Measurements from ENCODE around the gene TMEM245. TPM values are rescaled to one million over a fixed set of nuclear protein-coding genes. Genes with fewer than 3 reads are reported as not detected.

Gene TMEM245
- total and polyA plus RNA-seq, 2 of the 13 experiments (the other 11 are each of a cell fraction or from before 2014, with no cell fraction given), result 53.5 to 55.4 TPM

DNA sequence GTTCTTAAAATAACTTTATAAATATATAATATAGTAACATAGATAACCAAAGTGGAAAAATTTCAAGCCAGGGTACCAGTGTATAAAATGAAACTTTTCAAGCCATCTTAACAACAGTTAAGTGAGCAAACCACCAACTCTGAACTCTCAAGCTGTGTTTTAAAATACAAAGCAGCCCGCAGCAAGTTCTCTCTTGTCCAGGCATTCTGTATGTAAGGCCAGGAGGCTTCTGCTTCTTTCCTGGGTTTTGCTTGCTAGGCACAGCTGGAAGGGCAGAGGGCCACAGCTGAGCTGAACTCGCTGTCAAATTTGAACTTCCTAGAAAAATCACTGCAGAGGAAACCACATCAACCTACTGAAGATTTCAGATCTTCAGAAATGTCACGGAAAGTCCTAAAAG lies 99.6 kb downstream of the TMEM245 start:
- no peak overlapping the region for H3K9ac ChIP-seq (ENCODE audit: insufficient read depth, low read depth, low read length)
- FAIRE-seq, result no peak
- 99% methylated on average over 3 of the region's 3 CpGs for WGBS (ENCODE audit: low lambda C conversion rate)
- in situ Hi-C loops (cut with HindIII; ENCODE audit: extremely low pct_ligation_motif_present, low pct_unique_long_range_greater_than_20kb) (no loop called here), intact Hi-C loops (cut with micrococcal nuclease; ENCODE audit: unreplicated experiment) (no loop called here)
- no peak overlapping the region for H3K4me2 ChIP-seq (ENCODE audit: low read depth, low read length)
- peaks cover 6% of the 10 kb centered on the region for H3K79me2 ChIP-seq (ENCODE audit: insufficient read depth, low read length)
- no peaks in the 10 kb centered on the region for H3K27me3 ChIP-seq (ENCODE audit: control insufficient read depth in 1 of 2, insufficient read depth in 2 of 2, low read length in 2 of 2)
- no TSS peak for BruUV-seq (replicated peaks)
- H3K4me3 ChIP-seq (replicated peaks in 1 of 3; ENCODE audit: insufficient read depth in 1 of 3, low read depth in 2 of 3, low read length in 3 of 3), result no peak overlapping the region
- no peak overlapping the region for H3K27ac ChIP-seq (ENCODE audit: extremely low read length, insufficient read depth, low read length)
- peaks cover 43% of the 10 kb centered on the region for H3K4me1 ChIP-seq (ENCODE audit: insufficient read depth, low read length)
- ATAC-seq, result no peak
- H2AFZ ChIP-seq (ENCODE audit: low read length), result no peak overlapping the region
- DNase-seq (ENCODE audit: low spot score), result no peak
- no peaks in the 10 kb centered on the region for H4K20me1 ChIP-seq (ENCODE audit: insufficient read depth, low read length)
- CTCF ChIA-PET (ENCODE audit: low intra/inter-chr PET ratio, low total read pairs), result no interaction called here
- POLR2A ChIA-PET, result no interaction called here
- H3K36me3 ChIP-seq (replicated peaks in 1 of 2; ENCODE audit: control insufficient read depth in 1 of 2, insufficient read depth in 2 of 2, low read length in 2 of 2), result peaks cover 11 to 21% of the 10 kb centered on the region in 2 experiments
- H3K9me3 ChIP-seq (ENCODE audit: low read length), result no peaks in the 10 kb centered on the region
- no peak for TF ChIP-seq SIN3A (IDR thresholded peaks at IDR 0.05; ENCODE audit: borderline replicate concordance, low read depth, low read length)
- no peak for TF ChIP-seq ZNF329 (CRISPR knock-in tag; IDR thresholded peaks at IDR 0.05; ENCODE audit: low read depth)
- no peak for TF ChIP-seq NFE2L2 (IDR thresholded peaks at IDR 0.05; ENCODE audit: low read length)
- no peak for TF ChIP-seq CBX2 (IDR thresholded peaks at IDR 0.05; ENCODE audit: low read depth, low read length)
- TF ChIP-seq CBX2 (CRISPR knock-in tag; IDR thresholded peaks at IDR 0.05; ENCODE audit: low read depth), result no peak
- TF ChIP-seq, protein P1, sequence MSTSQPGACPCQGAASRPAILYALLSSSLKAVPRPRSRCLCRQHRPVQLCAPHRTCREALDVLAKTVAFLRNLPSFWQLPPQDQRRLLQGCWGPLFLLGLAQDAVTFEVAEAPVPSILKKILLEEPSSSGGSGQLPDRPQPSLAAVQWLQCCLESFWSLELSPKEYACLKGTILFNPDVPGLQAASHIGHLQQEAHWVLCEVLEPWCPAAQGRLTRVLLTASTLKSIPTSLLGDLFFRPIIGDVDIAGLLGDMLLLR (CRISPR knock-in tag; IDR thresholded peaks at IDR 0.05), result no peak
- no peak for TF ChIP-seq CENPT (CRISPR knock-in tag; IDR thresholded peaks at IDR 0.05; ENCODE audit: low read depth)
- TF ChIP-seq, protein P2, sequence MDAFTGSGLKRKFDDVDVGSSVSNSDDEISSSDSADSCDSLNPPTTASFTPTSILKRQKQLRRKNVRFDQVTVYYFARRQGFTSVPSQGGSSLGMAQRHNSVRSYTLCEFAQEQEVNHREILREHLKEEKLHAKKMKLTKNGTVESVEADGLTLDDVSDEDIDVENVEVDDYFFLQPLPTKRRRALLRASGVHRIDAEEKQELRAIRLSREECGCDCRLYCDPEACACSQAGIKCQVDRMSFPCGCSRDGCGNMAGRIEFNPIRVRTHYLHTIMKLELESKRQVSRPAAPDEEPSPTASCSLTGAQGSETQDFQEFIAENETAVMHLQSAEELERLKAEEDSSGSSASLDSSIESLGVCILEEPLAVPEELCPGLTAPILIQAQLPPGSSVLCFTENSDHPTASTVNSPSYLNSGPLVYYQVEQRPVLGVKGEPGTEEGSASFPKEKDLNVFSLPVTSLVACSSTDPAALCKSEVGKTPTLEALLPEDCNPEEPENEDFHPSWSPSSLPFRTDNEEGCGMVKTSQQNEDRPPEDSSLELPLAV (CRISPR knock-in tag; conservative IDR thresholded peaks at IDR 0.05; ENCODE audit: low read depth), result no peak
- TF ChIP-seq, protein P3, sequence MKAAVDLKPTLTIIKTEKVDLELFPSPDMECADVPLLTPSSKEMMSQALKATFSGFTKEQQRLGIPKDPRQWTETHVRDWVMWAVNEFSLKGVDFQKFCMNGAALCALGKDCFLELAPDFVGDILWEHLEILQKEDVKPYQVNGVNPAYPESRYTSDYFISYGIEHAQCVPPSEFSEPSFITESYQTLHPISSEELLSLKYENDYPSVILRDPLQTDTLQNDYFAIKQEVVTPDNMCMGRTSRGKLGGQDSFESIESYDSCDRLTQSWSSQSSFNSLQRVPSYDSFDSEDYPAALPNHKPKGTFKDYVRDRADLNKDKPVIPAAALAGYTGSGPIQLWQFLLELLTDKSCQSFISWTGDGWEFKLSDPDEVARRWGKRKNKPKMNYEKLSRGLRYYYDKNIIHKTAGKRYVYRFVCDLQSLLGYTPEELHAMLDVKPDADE (CRISPR knock-in tag; IDR thresholded peaks at IDR 0.05), result no peak
- TF ChIP-seq, protein P4, sequence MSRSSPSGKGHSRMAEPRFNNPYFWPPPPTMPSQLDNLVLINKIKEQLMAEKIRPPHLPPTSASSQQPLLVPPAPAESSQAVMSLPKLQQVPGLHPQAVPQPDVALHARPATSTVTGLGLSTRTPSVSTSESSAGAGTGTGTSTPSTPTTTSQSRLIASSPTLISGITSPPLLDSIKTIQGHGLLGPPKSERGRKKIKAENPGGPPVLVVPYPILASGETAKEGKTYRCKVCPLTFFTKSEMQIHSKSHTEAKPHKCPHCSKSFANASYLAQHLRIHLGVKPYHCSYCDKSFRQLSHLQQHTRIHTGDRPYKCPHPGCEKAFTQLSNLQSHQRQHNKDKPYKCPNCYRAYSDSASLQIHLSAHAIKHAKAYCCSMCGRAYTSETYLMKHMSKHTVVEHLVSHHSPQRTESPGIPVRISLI (CRISPR knock-in tag; IDR thresholded peaks at IDR 0.05; ENCODE audit: borderline replicate concordance), result no peak
- no peak for TF ChIP-seq RXRA (CRISPR knock-in tag; IDR thresholded peaks at IDR 0.05)
- TF ChIP-seq, protein P5, sequence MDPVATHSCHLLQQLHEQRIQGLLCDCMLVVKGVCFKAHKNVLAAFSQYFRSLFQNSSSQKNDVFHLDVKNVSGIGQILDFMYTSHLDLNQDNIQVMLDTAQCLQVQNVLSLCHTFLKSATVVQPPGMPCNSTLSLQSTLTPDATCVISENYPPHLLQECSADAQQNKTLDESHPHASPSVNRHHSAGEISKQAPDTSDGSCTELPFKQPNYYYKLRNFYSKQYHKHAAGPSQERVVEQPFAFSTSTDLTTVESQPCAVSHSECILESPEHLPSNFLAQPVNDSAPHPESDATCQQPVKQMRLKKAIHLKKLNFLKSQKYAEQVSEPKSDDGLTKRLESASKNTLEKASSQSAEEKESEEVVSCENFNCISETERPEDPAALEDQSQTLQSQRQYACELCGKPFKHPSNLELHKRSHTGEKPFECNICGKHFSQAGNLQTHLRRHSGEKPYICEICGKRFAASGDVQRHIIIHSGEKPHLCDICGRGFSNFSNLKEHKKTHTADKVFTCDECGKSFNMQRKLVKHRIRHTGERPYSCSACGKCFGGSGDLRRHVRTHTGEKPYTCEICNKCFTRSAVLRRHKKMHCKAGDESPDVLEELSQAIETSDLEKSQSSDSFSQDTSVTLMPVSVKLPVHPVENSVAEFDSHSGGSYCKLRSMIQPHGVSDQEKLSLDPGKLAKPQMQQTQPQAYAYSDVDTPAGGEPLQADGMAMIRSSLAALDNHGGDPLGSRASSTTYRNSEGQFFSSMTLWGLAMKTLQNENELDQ (CRISPR knock-in tag; IDR thresholded peaks at IDR 0.05; ENCODE audit: borderline replicate concordance), result no peak
- TF ChIP-seq, protein P6, sequence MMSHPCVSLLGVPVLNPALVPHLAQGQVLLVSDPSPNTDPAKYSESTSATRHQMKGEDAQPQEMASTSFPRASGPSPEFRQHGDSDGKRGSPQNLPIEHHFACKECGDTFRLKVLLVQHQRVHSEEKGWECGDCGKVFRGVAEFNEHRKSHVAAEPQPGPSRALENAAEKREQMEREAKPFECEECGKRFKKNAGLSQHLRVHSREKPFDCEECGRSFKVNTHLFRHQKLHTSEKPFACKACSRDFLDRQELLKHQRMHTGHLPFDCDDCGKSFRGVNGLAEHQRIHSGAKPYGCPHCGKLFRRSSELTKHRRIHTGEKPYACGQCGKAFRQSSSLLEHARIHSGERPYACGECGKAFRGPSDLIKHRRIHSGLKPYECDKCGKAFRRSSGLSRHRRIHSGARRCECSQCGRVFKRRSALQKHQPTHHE (CRISPR knock-in tag; IDR thresholded peaks at IDR 0.05; ENCODE audit: borderline replicate concordance), result no peak

Measured in HepG2 (cell line).